C1 segment of cervical spinal cord (tissue), 14 donors: ENCODE data around the gene NCAPG.
"Not testable (repeated sequence)": the region's sequence is repeated elsewhere in the genome, so short reads cannot be mapped to it uniquely, and the experiment has no call there.

Experiments used
- DNase-seq, 14 donors: peaks; one replicate each; lab custom pipeline; 2025; lab: John Stamatoyannopoulos, UW

NCAPG gene

DNA sequence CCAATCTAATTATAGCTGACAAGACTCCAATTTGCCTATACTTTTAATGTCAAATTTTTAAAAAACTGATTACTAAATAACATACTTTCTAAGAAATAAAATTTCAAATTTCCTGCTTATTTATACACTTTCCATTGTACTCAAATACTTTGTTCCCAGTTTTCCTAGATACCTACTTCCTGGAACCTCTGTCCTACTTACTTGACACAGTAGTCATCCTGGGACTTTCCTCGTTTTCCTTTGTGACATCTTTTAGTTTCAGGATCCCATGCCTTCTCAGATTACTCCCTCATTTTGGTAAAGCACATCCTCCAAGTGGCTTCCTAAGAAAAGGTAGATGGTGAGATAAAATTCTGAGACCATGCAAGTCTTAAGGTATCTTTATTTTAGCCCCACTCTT lies 16.0 kb upstream of the NCAPG start:
- DNase-seq: no peak

DNA sequence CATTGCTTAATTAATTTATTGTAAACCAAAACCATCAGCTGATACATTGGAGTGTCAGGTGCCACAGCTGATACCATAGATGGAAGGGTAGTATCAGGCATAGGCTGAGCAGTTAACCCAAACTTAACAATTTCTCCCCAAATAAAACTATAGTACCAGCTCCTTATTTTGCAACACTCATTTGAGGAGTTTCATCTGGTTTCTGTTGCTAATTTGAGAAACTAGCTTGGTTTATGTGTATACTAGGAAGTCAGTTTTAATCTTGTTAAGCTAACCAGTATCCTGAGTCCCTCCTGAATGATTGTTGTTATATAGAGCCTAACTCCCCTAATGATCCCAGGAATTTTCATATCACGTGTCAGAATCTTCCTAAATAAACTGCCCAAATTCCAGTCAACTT lies 13.0 kb upstream of the NCAPG start:
- DNase-seq: no peak

DNA sequence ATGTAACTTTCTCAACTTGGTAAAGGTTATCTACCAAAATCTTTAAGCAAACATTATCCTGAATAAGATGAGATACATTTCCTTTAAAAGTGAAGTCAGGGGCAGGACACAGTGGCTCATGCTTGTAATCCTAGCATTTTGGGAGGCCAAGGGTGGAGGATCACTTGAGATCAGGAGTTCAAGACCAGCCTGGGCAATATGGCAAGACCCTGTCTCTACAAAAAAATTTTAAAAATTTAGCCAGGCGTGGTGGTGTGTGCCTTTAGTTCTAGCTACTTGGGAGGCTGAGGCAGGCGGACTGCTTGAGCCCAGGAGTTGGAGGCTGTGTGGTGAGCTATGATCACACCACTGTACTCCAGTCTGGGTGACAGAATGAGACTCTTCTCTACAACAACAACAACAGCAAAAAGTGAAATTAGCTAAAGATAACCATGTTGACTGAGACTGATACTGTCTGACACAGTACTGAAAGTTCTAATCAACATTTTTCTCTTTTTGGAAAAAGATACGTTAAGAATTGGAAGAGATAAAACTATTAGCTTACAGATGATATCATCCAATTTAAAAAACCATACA lies 5.1 kb upstream of the NCAPG start:
- DNase-seq: no peak

DNA sequence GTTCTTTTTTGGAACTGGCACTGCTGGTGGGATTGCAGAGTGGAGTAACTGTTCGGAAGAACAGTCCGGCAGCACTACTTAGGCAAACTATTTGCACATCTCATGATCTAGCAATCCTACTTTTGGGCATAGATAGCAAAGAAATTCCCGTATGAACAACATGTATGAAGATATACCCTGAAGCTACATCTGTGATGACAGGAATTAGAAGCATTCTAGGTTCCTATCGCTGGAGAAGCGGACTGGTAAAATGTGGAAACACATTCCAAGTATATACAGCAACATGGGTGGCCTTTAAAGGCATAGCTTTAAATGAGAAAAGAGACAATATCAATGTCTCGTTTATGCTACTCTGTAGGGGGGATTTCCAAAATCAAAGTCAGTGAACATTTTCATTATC lies 3.3 kb upstream of the NCAPG start:
- no peak for DNase-seq

DNA sequence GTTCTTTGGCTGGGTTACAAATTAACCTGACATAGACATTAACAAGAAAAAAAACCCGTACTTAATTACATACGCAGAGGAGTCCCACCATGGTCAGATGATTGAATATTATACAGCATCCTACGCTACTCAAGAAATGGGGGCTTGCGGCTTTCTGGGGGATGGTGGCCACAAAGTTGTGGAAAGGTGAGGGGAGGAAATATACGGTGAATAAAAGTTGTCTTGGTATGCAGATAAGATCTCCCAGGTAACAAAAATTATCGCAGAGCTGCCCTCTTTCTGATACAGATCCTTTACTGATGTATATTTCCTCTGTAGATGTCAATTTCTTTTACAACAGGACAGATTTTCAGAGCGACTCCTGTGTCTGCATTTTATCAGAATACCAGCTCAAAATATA lies 1.1 kb upstream of the NCAPG start:
- no peak for DNase-seq

DNA sequence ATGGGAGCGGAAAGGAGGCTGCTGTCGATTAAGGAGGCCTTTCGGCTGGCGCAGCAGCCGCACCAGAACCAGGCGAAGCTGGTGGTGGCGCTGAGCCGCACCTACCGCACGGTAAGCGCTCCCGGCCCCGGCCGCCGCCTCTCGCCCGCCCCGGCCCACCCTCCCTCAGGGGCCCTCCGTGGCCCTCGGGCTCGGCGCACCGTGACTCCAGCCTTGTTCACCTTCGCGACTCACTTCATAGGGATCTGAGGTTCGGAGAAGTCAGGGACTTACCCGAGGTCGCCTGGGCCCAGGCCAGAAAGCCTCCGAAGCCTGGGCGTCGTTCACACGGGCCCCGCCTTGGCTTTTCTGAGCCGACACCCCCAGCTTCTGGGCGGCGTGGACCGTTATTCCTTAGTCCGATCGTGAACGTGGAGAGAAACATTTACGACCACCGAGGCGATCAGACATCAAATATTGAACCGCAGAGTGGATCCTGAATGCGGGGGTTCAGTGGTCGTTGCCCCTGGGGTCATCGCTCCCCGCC lies 362 bp downstream of the NCAPG start:
- peak in 2 of 14 donors; percentile 17 to 21 for DNase-seq

DNA sequence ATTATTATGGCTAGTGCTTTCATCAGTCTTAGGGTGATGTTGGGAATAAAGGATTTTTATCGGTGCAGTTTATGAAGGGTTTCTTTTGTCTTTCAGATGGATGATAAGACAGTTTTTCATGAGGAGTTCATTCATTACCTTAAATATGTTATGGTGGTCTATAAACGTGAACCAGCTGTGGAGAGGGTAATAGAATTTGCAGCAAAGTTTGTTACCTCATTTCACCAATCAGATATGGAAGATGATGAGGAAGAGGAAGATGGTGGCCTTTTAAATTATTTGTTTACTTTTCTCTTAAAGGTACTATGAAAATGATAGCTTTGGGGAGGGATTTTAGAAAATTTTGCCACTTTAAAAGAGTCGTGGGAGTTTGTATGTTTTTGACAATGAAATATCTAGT lies 1.3 kb downstream of the NCAPG start:
- no peak for DNase-seq

DNA sequence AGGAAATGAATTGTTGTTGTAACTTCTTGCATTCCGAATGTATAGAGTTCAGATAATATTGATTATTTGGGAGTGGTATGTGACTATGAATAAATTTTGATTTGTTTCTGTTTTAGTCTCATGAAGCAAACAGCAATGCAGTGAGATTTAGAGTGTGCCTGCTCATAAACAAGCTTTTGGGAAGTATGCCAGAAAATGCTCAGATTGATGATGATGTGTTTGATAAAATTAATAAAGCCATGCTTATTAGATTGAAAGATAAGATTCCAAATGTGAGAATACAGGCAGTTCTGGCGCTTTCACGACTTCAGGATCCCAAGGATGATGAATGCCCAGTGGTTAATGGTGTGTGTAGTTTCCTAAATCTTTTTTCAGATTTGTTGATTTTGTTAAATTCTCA lies 2.0 kb downstream of the NCAPG start:
- no peak for DNase-seq

DNA sequence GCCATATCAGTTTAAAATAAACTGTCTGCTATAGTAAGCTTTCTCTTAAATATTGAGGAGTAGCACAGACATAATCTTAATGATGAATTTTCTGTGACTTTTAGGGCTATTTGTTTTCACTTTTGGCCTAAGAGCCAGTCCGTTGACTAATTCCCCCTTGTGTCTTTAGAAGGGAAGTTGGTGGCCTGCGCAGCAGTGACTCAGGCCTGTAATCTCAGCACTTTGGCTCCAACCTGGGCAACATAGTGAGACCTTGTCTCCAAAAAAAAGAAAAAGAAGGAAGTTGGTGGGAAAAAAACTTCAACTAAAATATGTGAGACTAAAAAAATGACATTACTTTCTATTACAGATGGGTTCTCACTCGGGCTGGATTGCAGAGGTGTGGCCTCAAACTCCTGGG lies 3.4 kb downstream of the NCAPG start:
- DNase-seq: no peak

DNA sequence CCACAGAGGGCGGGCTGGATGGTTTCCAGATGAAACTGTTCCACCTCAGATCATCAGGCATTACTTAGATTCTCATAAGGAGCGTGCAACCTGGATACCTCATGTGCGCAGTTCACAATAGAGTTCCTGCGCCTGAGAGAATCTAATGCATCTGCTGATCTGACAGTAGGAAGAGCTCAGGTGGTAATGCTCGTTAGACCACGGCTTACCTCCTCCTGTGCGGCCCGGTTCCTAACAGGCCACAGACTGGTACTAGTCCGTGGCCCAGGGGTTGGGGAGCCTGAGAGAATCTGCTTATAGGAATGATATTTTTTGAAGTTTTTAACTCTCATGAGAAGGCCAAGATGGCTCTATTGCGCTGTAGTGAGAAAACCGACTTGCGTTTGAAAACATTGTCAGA lies 5.4 kb downstream of the NCAPG start:
- DNase-seq: no peak

DNA sequence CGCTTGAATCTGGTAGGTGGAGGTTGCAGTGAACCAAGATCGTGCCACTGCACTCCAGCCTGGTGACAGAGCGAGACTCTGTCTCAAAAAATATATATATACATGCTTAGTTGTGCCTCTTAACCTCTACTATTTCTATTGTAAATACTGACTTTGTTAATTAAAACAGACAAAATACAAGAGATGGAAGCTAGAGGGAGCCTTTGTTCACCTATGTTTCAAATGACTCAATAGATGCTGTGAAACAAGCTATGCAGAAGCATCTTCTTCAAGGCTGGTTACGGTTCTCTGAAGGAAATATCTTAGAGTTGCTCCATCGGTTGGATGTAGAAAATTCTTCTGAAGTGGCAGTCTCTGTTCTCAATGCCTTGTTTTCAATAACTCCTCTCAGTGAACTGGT lies 6.2 kb downstream of the NCAPG start:
- peak in 1 of 14 donors; percentile 10 for DNase-seq

DNA sequence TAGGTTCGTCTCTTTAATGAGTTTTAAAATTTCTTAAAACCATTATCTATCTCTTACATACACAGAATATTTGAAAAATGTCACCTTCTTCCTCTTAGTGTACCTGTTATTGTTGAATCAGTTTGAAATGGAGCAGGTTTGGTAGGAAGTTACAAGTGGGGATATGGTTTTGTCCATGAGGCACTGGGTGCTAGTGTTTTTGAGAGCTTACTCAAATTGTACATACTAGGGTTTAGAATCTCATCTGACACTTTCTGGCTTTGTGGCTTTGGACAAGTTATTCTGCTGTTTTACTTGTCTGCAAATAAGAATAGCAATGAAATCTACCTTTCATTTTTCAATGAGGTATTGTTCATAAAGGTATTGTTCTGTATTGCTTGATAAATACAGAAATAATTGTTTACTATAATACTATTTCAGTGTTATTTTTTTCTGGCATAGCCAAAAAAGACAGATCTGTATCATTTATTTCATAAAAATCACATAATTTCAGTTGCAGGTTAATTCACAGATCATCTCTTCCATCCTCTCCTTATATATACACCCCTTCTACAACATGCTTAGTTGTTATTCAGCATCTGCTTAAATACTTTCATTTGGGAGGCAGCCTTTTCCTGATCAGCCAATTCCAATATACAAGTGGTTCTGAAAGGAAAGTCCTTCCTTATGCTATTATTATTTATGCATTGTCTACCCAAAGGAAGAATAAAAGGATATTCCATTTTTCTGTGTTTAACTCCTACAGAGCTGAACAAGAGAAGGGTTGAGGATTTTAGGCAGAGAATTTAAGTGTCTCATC lies 13.3 kb downstream of the NCAPG start:
- no peak for DNase-seq

DNA sequence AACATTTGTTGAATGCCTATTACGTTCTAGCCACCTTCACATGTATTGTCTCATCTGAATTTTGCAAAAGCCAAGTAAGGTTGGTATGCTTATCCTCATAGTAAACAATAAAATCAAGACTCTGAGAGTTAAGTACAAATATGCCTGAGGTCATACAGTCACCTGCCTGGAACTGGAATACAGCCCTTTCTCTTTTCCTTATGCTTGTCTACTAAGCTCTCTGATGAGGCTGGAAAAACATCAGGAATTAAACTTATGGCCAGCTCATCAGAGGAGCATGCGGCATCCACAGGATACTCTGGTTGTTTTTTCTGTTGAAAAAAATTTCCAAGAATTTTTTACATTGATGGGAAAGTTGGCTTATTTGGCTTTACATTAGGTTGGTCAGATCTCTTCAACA lies 35.5 kb downstream of the NCAPG start:
- no peak for DNase-seq

DNA sequence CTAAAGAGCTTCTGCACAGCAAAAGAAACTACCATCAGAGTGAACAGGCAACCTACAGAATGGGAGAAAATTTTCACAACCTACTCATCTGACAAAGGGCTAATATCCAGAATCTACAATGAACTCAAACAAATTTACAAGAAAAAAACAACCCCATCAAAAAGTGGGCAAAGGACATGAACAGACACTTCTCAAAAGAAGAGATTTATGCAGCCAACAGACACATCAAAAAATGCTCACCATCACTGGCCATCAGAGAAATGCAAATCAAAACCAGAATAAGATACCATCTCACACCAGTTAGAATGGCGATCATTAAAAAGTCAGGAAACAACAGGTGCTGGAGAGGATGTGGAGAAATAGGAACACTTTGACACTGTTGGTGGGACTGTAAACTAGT lies 39.5 kb downstream of the NCAPG start:
- DNase-seq: not testable (repeated sequence)

DNA sequence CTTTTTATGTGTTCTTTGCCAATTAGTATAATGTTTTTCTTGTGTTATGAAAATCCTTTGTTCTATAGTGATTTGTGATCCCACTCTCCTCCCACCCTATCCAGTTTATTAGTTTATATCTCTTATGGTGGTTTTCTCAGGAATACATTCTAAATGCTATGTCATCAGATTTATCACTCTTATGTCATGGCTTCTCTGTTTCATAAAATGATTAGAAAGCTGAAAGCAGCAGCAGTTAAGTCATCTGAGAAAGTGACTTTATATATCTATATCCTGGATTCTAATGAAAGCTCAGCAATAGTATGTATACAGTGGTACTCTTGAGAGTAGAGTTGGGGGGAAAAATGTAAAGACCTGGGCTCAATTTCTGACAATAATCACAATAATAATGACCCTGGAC lies 41.2 kb downstream of the NCAPG start:
- DNase-seq: no peak

DNA sequence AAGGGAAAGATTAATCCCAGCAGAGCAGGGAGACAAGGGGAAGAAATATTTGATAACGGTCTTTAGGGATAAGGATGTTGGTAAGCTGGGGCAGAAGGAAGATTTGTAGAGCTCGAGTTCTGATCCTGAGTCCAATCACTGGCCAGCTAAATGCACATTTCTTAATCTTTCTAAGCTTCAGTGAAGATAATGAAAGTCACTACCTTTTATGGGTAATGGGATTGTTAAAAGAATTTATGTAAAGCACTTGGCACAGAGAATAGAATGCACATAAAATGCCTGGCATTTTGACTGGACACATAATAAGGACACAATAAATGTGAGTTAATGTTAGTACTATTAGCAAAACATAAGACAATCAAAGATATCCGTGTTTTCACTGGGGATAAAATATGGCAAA lies 43.3 kb downstream of the NCAPG start:
- DNase-seq: no peak

DNA sequence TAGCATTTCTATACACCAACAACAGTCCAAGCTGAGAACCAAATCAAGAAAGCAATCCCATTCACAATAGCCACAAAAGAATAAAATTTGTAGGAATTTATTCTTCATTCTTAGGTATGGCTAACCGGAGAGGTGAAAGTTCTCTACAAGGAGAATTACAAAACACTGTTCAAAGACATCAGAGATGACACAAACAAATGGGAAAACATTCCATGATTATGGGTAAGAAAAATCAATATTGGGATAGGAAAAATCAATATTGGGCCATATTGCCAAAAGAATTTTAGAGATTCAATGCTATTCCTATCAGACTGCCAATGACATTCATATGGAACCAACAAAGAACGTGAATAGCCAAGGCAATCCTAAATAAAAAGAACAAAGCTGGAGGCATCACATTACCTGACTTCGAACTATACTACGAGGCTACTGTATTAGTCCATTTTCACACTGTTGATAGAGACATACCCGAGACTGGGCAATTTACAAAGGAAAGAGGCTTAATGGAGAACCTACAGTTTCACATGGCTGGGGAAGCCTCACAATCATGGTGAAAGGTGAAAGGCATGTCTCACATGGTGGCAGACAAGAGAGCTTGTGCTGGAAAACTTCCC lies 49.1 kb downstream of the NCAPG start:
- DNase-seq: no peak

DNA sequence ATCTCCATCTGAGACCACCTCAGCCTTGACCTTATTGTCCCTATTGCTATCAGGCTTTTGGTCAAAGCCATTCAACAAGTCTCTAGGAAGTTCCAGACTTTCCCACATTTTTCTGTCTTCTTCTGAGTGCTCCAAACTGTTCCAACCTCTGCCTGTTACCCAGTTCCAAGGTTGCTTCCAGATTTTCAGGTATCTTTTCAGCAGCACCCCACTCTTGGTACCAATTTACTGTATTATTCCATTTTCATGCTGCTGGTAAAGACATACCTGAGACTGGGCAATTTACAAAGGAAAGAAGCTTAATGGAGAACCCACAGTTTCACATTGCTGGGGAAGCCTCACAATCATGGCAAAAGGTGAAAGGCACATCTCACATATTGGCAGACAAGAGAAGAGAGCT lies 51.1 kb downstream of the NCAPG start:
- DNase-seq: not testable (repeated sequence)

DNA sequence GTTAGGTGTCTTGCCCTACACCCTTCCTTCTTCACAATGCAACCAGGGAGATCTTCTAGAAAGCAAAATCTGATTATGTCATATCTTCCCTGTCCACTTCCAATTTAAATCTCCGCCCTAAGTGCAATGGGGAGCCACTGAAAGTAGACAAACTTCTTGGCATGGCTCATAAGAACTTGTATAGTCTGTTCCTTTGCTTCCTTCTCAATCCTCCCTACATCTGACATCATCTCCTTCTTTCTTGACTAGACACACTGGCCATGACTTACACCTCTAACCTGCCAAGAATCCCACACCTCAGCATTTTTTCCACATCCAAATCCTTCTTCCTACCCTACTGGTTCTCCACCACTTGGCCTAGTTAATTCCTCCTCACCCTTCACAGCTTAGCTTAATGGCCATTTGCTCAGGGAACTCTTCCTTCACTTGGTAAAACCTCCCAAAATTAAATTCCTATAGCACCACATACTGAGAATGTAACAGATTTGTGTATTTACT lies 55.1 kb downstream of the NCAPG start:
- DNase-seq: no peak

DNA sequence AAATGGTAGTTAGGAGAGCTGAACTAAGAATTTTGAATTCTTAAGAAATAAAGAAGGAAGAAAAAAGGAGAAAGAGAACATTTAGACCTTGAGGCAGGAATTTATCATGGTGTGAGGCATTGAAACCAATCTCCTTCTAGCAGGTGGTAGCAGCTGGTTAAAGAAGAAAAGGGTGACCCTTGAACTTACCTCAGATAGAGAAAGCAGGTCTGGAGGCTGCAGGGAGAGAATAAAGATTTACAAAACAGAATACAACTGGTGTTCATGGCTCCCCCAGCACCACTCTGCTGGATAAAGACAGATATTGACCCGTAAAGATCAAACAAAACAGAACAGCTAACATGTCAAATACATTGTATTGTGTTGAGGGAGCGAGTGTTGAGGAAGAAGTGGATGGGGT lies 56.0 kb downstream of the NCAPG start:
- DNase-seq: no peak

DNA sequence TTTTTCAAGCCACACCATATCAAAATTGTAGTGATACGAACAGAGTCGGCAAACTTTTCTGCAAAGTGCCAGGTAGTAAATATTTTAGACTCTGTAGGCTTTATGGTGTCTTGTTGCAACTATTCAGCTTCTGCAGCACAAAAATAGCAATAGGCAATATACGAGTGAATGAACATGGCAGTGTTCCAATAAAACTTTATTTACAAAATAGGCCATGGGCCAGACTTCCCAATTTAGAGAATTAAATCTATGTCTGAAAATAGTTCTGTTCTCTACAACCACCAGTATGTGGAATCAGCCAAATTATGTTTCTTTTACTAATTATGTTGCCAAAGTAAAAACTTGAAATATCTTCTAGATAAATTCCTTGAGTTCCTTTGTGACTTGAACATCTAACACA lies 56.5 kb downstream of the NCAPG start:
- DNase-seq: no peak

DNA sequence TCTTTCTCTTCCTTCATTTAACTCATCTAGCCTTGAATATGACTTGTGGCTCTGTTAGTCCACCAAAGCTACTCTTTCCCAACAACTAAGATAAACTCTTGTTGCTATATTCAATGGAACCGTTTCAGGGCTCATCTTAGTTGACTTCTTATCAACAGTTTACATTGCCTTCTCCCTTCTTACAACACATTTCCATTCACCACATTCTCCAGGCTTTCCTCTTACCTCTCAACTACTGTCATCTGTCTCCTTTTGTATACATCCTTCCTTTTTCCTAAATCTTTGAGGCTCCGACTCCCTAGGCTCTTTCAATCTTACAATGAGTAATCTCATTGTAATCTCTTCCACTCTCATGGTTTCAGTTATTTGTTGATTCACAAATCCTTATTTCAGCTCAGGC lies 58.5 kb downstream of the NCAPG start:
- DNase-seq: no peak
